VCaP (cell line): Measurements from ENCODE around the gene CACNG1.
"Not testable (repeated sequence)": the region's sequence is repeated elsewhere in the genome, so short reads cannot be mapped to it uniquely, and the experiment has no call there.

Source experiments
- H3K27ac ChIP-seq: fragments of 450-650 bp; 2 replicates; pipeline ENCODE4 v1.5.1; 2017
- CTCF ChIP-seq: fragments of 450-650 bp; conservative IDR thresholded peaks from 2 replicates; pipeline ENCODE4 v1.5.1; 2017; ENCODE audit warnings: mild to moderate bottlenecking, moderate library complexity

The CACNG1 gene

GRCh38 chr17:67088639-67089038 is 44.3 kb downstream of the CACNG1 start:
- H3K27ac ChIP-seq: no peak overlapping the region
- TF ChIP-seq CTCF: no peak

DNA sequence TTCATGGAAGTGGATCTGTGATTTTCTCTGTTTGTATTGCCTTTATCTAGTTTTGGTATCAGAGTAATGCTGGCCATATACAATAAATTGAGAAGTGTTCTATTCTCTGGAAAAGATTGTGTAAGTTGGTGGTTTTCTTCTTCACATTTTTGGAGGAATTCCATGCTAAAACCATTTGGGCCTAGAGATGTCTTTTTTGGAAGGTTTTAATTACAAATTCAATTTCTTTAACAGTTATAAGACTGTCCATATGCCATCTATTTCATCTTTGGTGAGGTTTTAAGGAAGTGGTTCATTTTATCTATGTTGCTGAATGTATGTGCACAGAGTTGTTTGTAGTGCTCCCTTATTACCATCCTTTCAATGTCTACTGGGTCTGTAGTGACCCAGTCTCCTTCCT is 46.0 kb downstream of the CACNG1 start:
- no peak for TF ChIP-seq CTCF
- H3K27ac ChIP-seq: no peak overlapping the region

GRCh38 chr17:67092291-67092690 is 47.9 kb downstream of the CACNG1 start:
- no peak overlapping the region for H3K27ac ChIP-seq
- TF ChIP-seq CTCF: no peak

GRCh38 chr17:67092710-67093109 is 48.4 kb downstream of the CACNG1 start:
- H3K27ac ChIP-seq: not testable (repeated sequence)

DNA sequence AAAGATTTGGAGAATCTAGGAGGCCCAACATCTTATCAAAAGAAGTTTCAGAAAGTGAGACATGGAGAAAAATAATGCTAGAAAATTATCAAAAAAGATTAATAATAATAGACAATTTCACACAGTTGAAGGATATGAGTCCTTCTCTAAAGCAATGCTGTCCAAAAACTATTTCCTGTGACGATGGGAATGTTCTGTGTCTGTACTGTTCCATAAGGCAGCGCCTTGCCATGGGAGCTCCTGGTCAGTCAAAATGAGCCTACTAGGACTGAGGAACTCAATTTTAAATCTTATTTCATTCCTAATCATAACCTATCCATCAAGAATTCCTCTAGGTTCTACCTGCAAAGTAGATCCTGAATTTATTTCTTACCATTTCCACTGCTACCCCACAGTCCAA is 49.0 kb downstream of the CACNG1 start:
- TF ChIP-seq CTCF: no peak
- no peak overlapping the region for H3K27ac ChIP-seq

DNA sequence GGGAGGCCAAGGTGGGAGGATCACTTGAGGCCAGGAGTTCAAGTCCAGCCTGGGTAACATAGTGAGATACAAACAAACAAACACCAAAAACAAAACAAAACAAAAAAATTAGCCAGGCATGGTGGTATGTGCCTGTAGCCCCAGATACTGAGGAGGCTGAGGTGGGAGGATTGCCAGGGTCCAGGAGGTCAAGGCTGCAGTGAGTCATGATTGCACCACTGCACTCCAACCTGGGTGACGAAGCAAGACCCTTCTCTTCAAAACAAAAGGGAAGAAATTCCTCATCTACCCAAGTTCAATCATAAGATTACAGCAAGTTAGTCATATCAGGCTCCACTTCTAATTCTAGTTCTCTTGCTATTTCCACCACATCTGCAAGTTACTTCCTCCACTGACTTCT is 50.9 kb downstream of the CACNG1 start:
- H3K27ac ChIP-seq: not testable (repeated sequence)

DNA sequence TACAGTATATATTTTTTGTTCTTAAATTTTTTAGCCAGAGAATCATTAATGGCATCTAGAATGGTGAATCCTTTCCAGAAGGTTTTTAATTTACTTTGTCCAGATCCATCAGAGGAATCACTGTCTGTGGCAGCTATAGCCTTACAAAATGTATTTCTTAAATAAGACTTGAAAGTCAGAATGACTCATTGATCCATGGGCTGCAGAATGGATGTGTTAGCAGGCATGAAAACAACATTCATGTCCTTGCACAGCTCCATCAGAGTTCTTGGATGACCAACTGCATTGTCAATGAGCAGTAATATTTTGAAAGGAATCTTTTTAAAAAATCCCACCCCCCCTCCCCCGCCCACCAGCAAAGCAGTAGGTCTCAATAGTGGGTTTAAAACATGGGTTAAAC is 51.4 kb downstream of the CACNG1 start:
- no peak for TF ChIP-seq CTCF
- H3K27ac ChIP-seq: no peak overlapping the region

- no peak for TF ChIP-seq CTCF
- H3K27ac ChIP-seq: no peak overlapping the region
Measured at GRCh38 chr17:67096609-67097008, 52.3 kb downstream of the CACNG1 start.

DNA sequence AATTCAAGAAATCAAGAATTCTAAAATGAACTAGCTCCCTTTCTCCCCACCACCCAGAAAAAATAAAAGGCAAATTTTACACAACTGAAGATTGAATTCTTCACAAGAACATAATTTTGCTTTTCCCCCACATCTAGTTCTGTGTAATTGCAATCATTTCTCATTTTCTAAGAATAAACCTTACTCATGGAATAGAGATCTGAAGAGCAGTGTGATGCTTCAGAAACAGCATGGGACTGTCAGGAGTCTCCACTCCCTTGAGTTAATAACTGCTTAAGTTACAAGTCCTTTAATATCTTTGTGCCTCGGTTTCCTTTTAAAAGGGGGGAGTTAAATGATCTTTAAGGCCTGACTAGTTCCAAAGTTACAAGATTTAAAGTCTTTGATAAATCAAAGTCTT is 53.7 kb downstream of the CACNG1 start:
- no peak for TF ChIP-seq CTCF
- H3K27ac ChIP-seq: no peak overlapping the region

DNA sequence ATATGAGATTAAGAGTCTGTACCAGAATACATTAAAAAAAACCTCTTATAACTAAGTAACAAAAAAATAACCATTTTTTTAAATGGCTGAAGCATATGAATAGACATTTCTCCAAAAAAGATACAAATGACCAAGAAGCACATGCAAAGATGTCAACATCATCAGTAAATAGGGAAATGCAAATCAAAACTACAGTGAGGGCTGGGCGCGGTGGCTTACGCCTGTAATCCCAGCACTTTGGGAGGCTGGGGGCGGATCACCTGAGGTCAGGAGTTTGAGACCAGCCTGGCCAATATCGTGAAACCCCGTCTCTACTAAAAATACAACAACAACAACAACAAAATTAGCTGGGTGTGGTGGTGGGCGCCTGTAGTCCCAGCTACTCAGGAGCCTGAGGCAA is 60.3 kb downstream of the CACNG1 start:
- not testable (repeated sequence) for H3K27ac ChIP-seq
